Activated T-cell treated with anti-CD3 and anti-CD28 coated beads, Interleukin-2, amount 50 U/mL, for 4 hours (primary cell): Measurements from ENCODE around the gene HYAL3. TPM values are rescaled to one million over a fixed set of nuclear protein-coding genes. Genes with fewer than 3 reads are reported as not detected.
A peak's percentile ranks its signal among the peaks of the same experiment; 100 is the strongest.

Source experiments
- ATAC-seq, 2 donors: fragments of 200-7000 bp; cut with Tn5 transposase; one replicate each; pipeline ENCODE4 v1.10.0; 2021
- DNase-seq: peaks from one replicate; pipeline ENCODE4 v3.0.0-alpha.2; 2020
- H3K27me3 Mint-ChIP-seq: one replicate; pipeline ENCODE4 v1.8.0; 2021; ENCODE audit warnings: low read depth, mixed read lengths
- H3K36me3 Mint-ChIP-seq: one replicate; pipeline ENCODE4 v1.8.0; 2022; ENCODE audit warnings: mixed read lengths; ENCODE audit not compliant: insufficient read depth
- H3K4me1 Mint-ChIP-seq: one replicate; pipeline ENCODE4 v1.8.0; 2021; ENCODE audit warnings: low read depth, mixed read lengths
- H3K4me3 Mint-ChIP-seq: one replicate; pipeline ENCODE4 v1.8.0; 2021; ENCODE audit warnings: mild to moderate bottlenecking, moderate library complexity, mixed read lengths
- H3K9me3 Mint-ChIP-seq: one replicate; pipeline ENCODE4 v1.8.0; 2021; ENCODE audit warnings: mixed read lengths
- total RNA-seq, 3 donors: library from RNA; stranded (reverse); gene quantifications; one replicate each; pipeline ENCODE4 v1.2.1, GENCODE V29; 2021

The HYAL3 gene
- total RNA-seq, 3 donors from 2014 or later, result 4.9 to 10.3 (median 7.2) TPM

DNA sequence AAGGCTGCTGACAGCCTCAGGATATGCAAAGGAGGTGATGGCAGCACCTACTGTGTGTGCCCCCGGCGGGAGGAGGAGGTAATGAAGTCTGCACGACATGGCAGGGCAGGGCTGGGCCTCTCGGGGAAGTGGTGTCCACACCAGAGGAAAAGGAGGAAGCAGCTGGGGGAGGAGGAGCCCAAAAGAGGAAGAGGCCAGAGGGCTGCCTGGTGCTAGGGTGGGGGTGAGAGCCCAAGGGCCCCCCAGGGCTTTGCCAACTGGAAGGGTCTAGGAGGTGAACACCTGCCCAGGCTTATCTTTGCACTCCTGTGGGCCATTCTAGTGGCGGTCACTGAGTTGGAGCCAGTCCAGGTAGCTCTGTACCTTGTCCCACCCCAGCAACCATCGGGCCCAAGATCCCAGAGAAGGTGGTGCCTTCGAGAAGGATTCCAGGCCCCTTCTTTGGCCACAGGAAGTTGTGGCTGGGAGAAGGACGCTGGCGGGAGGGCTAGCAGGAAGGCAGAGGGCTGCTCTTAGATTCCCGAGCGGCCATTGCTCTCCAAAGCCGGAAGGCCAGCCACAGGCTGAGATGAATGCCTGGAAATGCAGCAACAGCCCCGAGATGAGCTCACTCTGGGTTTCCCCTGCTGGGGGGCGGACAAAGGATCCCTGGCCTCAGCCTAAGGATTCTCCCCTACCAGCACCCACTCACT lies 56.2 kb downstream of the HYAL3 start:
- Mint-ChIP-seq H3K4me3 (peak overlapping the region; percentile 71), H3K36me3 (no peaks in the 10 kb centered on the region), H3K27me3 (no peaks in the 10 kb centered on the region), H3K4me1 (peaks cover 86% of the 10 kb centered on the region), H3K9me3 (no peaks in the 10 kb centered on the region)
- peak; percentile 32 for DNase-seq
- ATAC-seq, result peak in 1 of 2 donors; percentile 6

Other genes with a start within 250 kb of the HYAL3 start
- gene RBM5, start 210.5 kb downstream of the HYAL3 start, total RNA-seq, result 100 to 1,000 TPM in 2 of 3 donors, 10 to 100 TPM in 1; 96.6 to 122 (median 112) TPM
- gene SEMA3F, start 144.1 kb downstream of the HYAL3 start, total RNA-seq, result under 1 TPM; 0.19 to 0.24 (median 0.23) TPM
- gene GNAT1, start 107.8 kb downstream of the HYAL3 start, total RNA-seq, result not detected
- under 1 TPM in 2 of 3 donors, not detected in 1; 0.08 to 0.52 TPM for gene SLC38A3, start 94.1 kb downstream of the HYAL3 start, total RNA-seq
- 100 to 1,000 TPM; 160 to 175 (median 172) TPM for gene GNAI2, start 63.2 kb downstream of the HYAL3 start, total RNA-seq
- gene SEMA3B, start 30.3 kb downstream of the HYAL3 start, total RNA-seq, result under 1 TPM; 0.35 to 0.55 (median 0.52) TPM
- gene LSMEM2, start 20.3 kb downstream of the HYAL3 start, total RNA-seq, result under 1 TPM in 1 of 3 donors, not detected in 2; 0.13 TPM
- 100 to 1,000 TPM; 339 to 366 (median 341) TPM for gene IFRD2, start 7.0 kb downstream of the HYAL3 start, total RNA-seq
- gene NAA80, start within 50 bp of the HYAL3 start, total RNA-seq, result 10 to 100 TPM; 17.5 to 21.7 (median 21.1) TPM
- under 1 TPM in 2 of 3 donors, not detected in 1; 0.24 to 0.82 TPM for gene HYAL1, start 4.2 kb upstream of the HYAL3 start, total RNA-seq
- gene HYAL2, start 23.3 kb upstream of the HYAL3 start, total RNA-seq, result 10 to 100 TPM; 17.0 to 19.5 (median 19.2) TPM
- 10 to 100 TPM; 40.8 to 48.7 (median 48.5) TPM for gene TUSC2, start 28.8 kb upstream of the HYAL3 start, total RNA-seq
- gene RASSF1, start 41.4 kb upstream of the HYAL3 start, total RNA-seq, result 10 to 100 TPM; 33.7 to 40.3 (median 37.3) TPM
- gene ZMYND10, start 46.3 kb upstream of the HYAL3 start, total RNA-seq, result 1 to 10 TPM in 1 of 3 donors, under 1 TPM in 2; 0.71 to 1.0 (median 0.96) TPM
- 10 to 100 TPM; 34.0 to 46.9 (median 37.0) TPM for gene NPRL2, start 51.4 kb upstream of the HYAL3 start, total RNA-seq
- 10 to 100 TPM; 31.8 to 35.3 (median 33.1) TPM for gene CYB561D2, start 51.5 kb upstream of the HYAL3 start, total RNA-seq
- gene TMEM115, start 60.1 kb upstream of the HYAL3 start, total RNA-seq, result 10 to 100 TPM; 25.2 to 27.4 (median 25.4) TPM
- under 1 TPM; 0.35 to 0.90 (median 0.58) TPM for gene CACNA2D2, start 204.2 kb upstream of the HYAL3 start, total RNA-seq